SU-DHL-6 (cell line): ENCODE data around the gene TXLNB.

Experiments used
- H2AFZ ChIP-seq: fragments of 200-600 bp; sonication (generic); 2 replicates; pipeline ENCODE4 v1.6.1; 2014; ENCODE audit warnings: low read depth, mild to moderate bottlenecking, moderate library complexity, mixed read lengths, antibody characterized with exemption, low read length; ENCODE audit not compliant: severe bottlenecking
- H3F3A ChIP-seq: fragments of 200-600 bp; shearing (Covaris generic); 2 replicates; pipeline ENCODE4 v1.6.0; 2016; ENCODE audit warnings: antibody characterized with exemption, mild to moderate bottlenecking; ENCODE audit not compliant: insufficient read depth
- H3K27ac ChIP-seq: fragments of 200-600 bp; sonication (generic); 2 replicates; pipeline ENCODE4 v1.5.1; 2016; ENCODE audit warnings: low read depth, mild to moderate bottlenecking, low read length, moderate library complexity, mixed read lengths
- H3K27me3 ChIP-seq: fragments of 200-600 bp; sonication (generic), shearing (Covaris generic); 2 replicates; pipeline ENCODE4 v1.6.0; 2014; ENCODE audit warnings: mild to moderate bottlenecking, low read length
- H3K36me3 ChIP-seq: fragments of 200-600 bp; sonication (generic); 2 replicates; pipeline ENCODE4 v1.6.1; 2014; ENCODE audit warnings: mild to moderate bottlenecking, low read length, mixed read lengths
- H3K4me2 ChIP-seq: fragments of 300-600, 200-600 bp; shearing (Covaris generic), sonication (generic); 2 replicates; pipeline ENCODE4 v1.6.0; 2014; ENCODE audit warnings: low read length, low read depth, mild to moderate bottlenecking; ENCODE audit not compliant: poor library complexity, severe bottlenecking
- H3K4me3 ChIP-seq: fragments of 200-600 bp; sonication (generic); 2 replicates; pipeline ENCODE4 v1.5.1; 2014; ENCODE audit warnings: antibody characterized with exemption, low read length, mild to moderate bottlenecking, mixed read lengths; ENCODE audit not compliant: insufficient read depth, poor library complexity, severe bottlenecking
- H3K79me2 ChIP-seq: fragments of 200-600 bp; sonication (generic); 2 replicates; pipeline ENCODE4 v1.6.1; 2014; ENCODE audit warnings: mild to moderate bottlenecking, low read length, moderate library complexity; ENCODE audit not compliant: insufficient read depth
- H3K9ac ChIP-seq: fragments of 200-600 bp; sonication (generic); 2 replicates; pipeline ENCODE4 v1.7.0; 2014; ENCODE audit warnings: mild to moderate bottlenecking, low read length
- H3K9me2 ChIP-seq: fragments of 200-600 bp; sonication (generic); replicated peaks from 2 replicates; pipeline ENCODE4 v1.6.1; 2014; ENCODE audit warnings: low read length; ENCODE audit not compliant: insufficient read depth
- H3K9me3 ChIP-seq: fragments of 200-600 bp; sonication (generic); 2 replicates; pipeline ENCODE4 v1.6.1; 2014; ENCODE audit warnings: low read length, mixed read lengths; ENCODE audit not compliant: insufficient read depth
- H4K20me1 ChIP-seq: fragments of 200-600 bp; sonication (generic); 2 replicates; pipeline ENCODE4 v1.6.1; 2014; ENCODE audit warnings: low read depth, mild to moderate bottlenecking, antibody characterized with exemption, low read length, moderate library complexity, mixed read lengths
- EZH2phosphoT487 ChIP-seq: fragments of 200-600 bp; sonication (generic), shearing (Covaris generic); conservative IDR thresholded peaks from 2 replicates; pipeline ENCODE4 v1.6.1; 2018; ENCODE audit warnings: mild to moderate bottlenecking, antibody characterized with exemption, low read length, moderate library complexity, mixed read lengths
- TF ChIP-seq, protein P1 (sequence below): fragments of 200-600 bp; sonication (generic); IDR thresholded peaks from one replicate; pipeline ENCODE4 v1.5.1; 2017; ENCODE audit warnings: antibody characterized with exemption, mild to moderate bottlenecking, low read length, moderate library complexity; ENCODE audit not compliant: insufficient read depth, poor library complexity, severe bottlenecking

Gene TXLNB

DNA sequence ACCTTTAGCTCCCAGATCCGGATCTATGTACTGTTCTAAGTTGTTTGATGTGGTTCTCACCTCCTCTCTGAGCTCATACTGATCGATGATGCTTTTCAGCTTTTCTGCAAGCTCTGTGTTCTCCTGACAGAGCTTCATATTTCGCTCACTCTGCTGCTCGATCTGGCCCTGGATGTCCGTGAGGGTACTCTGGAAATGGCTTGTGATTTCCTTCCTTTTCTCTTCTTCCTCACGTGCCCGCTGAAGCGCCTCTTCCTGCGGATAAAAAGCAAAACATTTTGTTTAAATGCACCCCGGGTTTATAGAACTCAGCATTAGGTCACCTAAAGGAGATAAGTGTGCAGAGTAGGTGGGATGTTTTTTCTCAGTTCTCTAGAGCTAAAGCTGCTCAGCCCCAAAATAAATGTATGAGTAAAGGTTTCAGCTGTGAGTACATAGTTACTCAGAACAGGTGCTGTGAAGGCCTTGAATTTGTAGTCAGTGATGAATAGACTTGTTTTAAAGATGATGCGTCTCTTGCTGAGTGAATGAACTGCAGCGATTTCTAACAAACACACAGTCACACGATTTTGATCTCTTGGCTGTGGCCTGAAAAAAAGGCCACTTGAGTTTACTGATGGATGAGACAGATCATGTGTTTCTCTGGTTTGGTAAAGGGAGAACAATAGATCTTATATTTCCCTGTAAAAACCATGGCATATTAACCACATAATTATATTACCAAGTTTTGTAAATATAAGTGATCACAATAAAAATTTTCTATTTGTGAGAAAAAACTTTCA, 29.1 kb downstream of the TXLNB start:
- Histone ChIP-seq H3K9me2 (no peaks in the 10 kb centered on the region), H3K27me3 (no peaks in the 10 kb centered on the region), H3K4me3 (peak overlapping the region; percentile 47), H3K36me3 (peaks cover 4% of the 10 kb centered on the region; the same call in 1 of the 2 replicates), H3K4me2 (peak overlapping the region; percentile 100), H4K20me1 (no peaks in the 10 kb centered on the region), H3K79me2 (peaks cover 36% of the 10 kb centered on the region), H3K27ac (peak overlapping the region; percentile 90), H2AFZ (peak overlapping the region; percentile 45), H3K9me3 (no peaks in the 10 kb centered on the region), H3K9ac (peak overlapping the region; percentile 75), H3F3A (peaks cover 51% of the 10 kb centered on the region)
- TF ChIP-seq, protein P1, sequence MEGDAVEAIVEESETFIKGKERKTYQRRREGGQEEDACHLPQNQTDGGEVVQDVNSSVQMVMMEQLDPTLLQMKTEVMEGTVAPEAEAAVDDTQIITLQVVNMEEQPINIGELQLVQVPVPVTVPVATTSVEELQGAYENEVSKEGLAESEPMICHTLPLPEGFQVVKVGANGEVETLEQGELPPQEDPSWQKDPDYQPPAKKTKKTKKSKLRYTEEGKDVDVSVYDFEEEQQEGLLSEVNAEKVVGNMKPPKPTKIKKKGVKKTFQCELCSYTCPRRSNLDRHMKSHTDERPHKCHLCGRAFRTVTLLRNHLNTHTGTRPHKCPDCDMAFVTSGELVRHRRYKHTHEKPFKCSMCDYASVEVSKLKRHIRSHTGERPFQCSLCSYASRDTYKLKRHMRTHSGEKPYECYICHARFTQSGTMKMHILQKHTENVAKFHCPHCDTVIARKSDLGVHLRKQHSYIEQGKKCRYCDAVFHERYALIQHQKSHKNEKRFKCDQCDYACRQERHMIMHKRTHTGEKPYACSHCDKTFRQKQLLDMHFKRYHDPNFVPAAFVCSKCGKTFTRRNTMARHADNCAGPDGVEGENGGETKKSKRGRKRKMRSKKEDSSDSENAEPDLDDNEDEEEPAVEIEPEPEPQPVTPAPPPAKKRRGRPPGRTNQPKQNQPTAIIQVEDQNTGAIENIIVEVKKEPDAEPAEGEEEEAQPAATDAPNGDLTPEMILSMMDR: no peak
- TF ChIP-seq EZH2phosphoT487: no peak

- Histone ChIP-seq H3K27me3 (no peaks in the 10 kb centered on the region), H3K9ac (no peak overlapping the region), H3K9me2 (no peaks in the 10 kb centered on the region), H3K36me3 (peaks cover 4% of the 10 kb centered on the region; the same call in 1 of the 2 replicates), H3K4me2 (no peak overlapping the region), H3K79me2 (no peaks in the 10 kb centered on the region), H3F3A (peaks cover 11% of the 10 kb centered on the region), H3K9me3 (no peaks in the 10 kb centered on the region), H2AFZ (no peak overlapping the region), H3K4me3 (no peak overlapping the region), H3K27ac (0 out of 2 replicates have a peak overlapping the region, but pooled peaks have one; percentile 13), H4K20me1 (no peaks in the 10 kb centered on the region)
- TF ChIP-seq, protein P1: no peak
- TF ChIP-seq EZH2phosphoT487: no peak
These were observed 33.9 kb downstream of the TXLNB start for GRCh38 chr6:139257821-139258398.

DNA sequence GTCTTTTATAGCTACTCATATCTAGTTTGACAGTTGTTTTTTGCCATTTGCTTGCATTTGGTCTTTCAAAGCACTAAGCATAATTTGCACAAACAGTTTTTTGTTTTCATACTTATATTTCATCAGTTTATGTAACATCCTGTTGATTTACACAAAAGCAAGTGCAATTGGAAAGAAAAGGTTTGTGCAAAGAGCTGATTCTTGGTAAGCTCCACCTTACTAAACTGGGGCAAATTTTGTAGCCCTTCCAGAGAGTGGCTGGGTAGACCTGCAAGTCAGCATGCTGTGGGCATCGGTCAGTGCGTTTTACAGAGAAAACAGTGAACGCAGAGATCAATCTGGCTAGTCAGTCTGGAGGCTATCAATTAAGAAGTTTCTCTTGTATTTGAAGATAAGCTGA, 34.5 kb downstream of the TXLNB start:
- H4K20me1 ChIP-seq: no peaks in the 10 kb centered on the region
- no peak overlapping the region for H3K4me2 ChIP-seq
- H3K4me3 ChIP-seq: no peak overlapping the region
- peaks cover 4% of the 10 kb centered on the region; the same call in 1 of the 2 replicates for H3K36me3 ChIP-seq
- no peak overlapping the region for H3K9ac ChIP-seq
- H3K27ac ChIP-seq: 0 out of 2 replicates have a peak overlapping the region, but pooled peaks have one; percentile 7
- H3K27me3 ChIP-seq: no peaks in the 10 kb centered on the region
- H3K9me3 ChIP-seq: no peaks in the 10 kb centered on the region
- no peak overlapping the region for H2AFZ ChIP-seq
- H3F3A ChIP-seq: peaks cover 5% of the 10 kb centered on the region; the same call in 1 of the 2 replicates
- TF ChIP-seq, protein P1: no peak
- no peaks in the 10 kb centered on the region for H3K9me2 ChIP-seq
- no peaks in the 10 kb centered on the region for H3K79me2 ChIP-seq
